K562 (cell line): ENCODE data around the gene H2BK1. TPM values are rescaled to one million over a fixed set of nuclear protein-coding genes. Genes with fewer than 3 reads are reported as not detected.

Experiments used
- ATAC-seq: fragments of 200-7000 bp; cut with Tn5 transposase; 3 replicates; pipeline ENCODE4 v1.9.1; 2020; ENCODE audit warnings: moderate library complexity
- BruUV-seq: library from RNA; stranded (reverse); fragments of 400-500 nt; replicated peaks from 2 replicates; lab custom pipeline; 2021; lab: Mats Ljungman, UMichigan
- CTCF ChIA-PET: fragments of 300-600 bp; formaldehyde crosslinking; extraction: SDS; loops from one replicate; lab custom pipeline; 2021; ENCODE audit warnings: low intra/inter-chr PET ratio; lab: Yijun Ruan, JAX
- POLR2A ChIA-PET: fragments of 300-600, 350-650 bp; sonication (Branson Sonifier 250); formaldehyde crosslinking; extraction: SDS; loops from one replicate; lab custom pipeline; 2021; ENCODE audit warnings: antibody characterized with exemption, inconsistent platforms; lab: Yijun Ruan, JAX
- DNase-seq, 4 experiments: peaks; one replicate each; pipeline versions ENCODE4 v3.0.0 to v3.0.0-alpha.2; 2011 to 2018; ENCODE audit warnings: low spot score in 3 of 4, mixed read lengths in 3 of 4; ENCODE audit errors: extremely low read depth in 1 of 4
- FAIRE-seq: peaks from 2 replicates; lab custom pipeline; 2011; peaks lifted over from hg19 to GRCh38; lab: Jason Lieb, UNC
- H2AFZ ChIP-seq: 2 replicates; pipeline ENCODE4 v1.6.0; 2011; ENCODE audit warnings: low read depth, low read length, control low read depth, inconsistent platforms
- H3K27ac ChIP-seq: fragments of 200-600 bp; 3 replicates; pipeline ENCODE4 v1.8.0; 2011; ENCODE audit warnings: low read depth, mild to moderate bottlenecking, control low read depth, inconsistent platforms, low read length, moderate library complexity, mixed read lengths; ENCODE audit errors: extremely low read depth
- H3K27me3 ChIP-seq, 2 experiments: fragments of 300-600 bp in 1 of 2; 2 replicates in 1 of 2; 3 replicates in 1 of 2; pipeline versions ENCODE4 v1.6.0 to v1.8.0; 2011; ENCODE audit warnings: inconsistent platforms in 2 of 2, low read length in 2 of 2, mild to moderate bottlenecking in 1 of 2, mixed read lengths in 1 of 2, moderate library complexity in 1 of 2; ENCODE audit not compliant: control insufficient read depth in 2 of 2, insufficient read depth in 2 of 2
- H3K36me3 ChIP-seq: fragments of 300-600 bp; 3 replicates; pipeline ENCODE4 v1.8.0; 2011; ENCODE audit warnings: mild to moderate bottlenecking, low read length, inconsistent platforms; ENCODE audit not compliant: control insufficient read depth, insufficient read depth
- H3K4me1 ChIP-seq, 2 experiments: fragments of 200-600 bp in 1 of 2; replicated peaks in 1 of 2; 2 replicates in 1 of 2; 3 replicates in 1 of 2; pipeline versions ENCODE4 v1.5.1 to v1.8.0; 2011; ENCODE audit warnings: inconsistent platforms in 2 of 2, low read length in 2 of 2, mild to moderate bottlenecking in 1 of 2, mixed read lengths in 1 of 2, moderate library complexity in 1 of 2; ENCODE audit not compliant: control insufficient read depth in 2 of 2, insufficient read depth in 2 of 2
- H3K4me2 ChIP-seq: 2 replicates; pipeline ENCODE4 v1.6.1; 2011; ENCODE audit warnings: low read length, control low read depth, inconsistent platforms, mixed read lengths; ENCODE audit not compliant: insufficient read depth
- H3K4me3 ChIP-seq: fragments of 200-600 bp; sonication (generic), shearing (Covaris generic); 2 replicates; pipeline ENCODE4 v1.5.1; 2016; ENCODE audit warnings: control low read depth, inconsistent platforms
- H3K79me2 ChIP-seq: fragments of 200-600 bp; 3 replicates; pipeline ENCODE4 v1.8.0; 2011; ENCODE audit warnings: low read length, inconsistent platforms; ENCODE audit not compliant: control insufficient read depth, insufficient read depth
- H3K9ac ChIP-seq, 2 experiments: 2 replicates each; pipeline versions ENCODE4 v1.6.0 to v1.6.1; 2011; ENCODE audit warnings: low read depth in 2 of 2, low read length in 2 of 2, control low read depth in 1 of 2, inconsistent platforms in 1 of 2, mild to moderate bottlenecking in 1 of 2, mixed read lengths in 1 of 2; ENCODE audit not compliant: insufficient read depth in 1 of 2
- H3K9me1 ChIP-seq: one replicate; pipeline ENCODE4 v1.6.0; 2011; ENCODE audit warnings: inconsistent platforms, mild to moderate bottlenecking, low read length, moderate library complexity; ENCODE audit not compliant: control insufficient read depth, insufficient read depth
- H3K9me3 ChIP-seq: replicated peaks from 2 replicates; pipeline ENCODE4 v1.5.1; 2011; ENCODE audit warnings: low read depth, low read length, inconsistent platforms; ENCODE audit not compliant: control insufficient read depth, insufficient read depth
- H4K20me1 ChIP-seq: replicated peaks from 2 replicates; pipeline ENCODE4 v1.6.1; 2011; ENCODE audit warnings: low read length, inconsistent platforms, mixed read lengths; ENCODE audit not compliant: control insufficient read depth, insufficient read depth
- CHD2 ChIP-seq: IDR thresholded peaks from 2 replicates; pipeline ENCODE4 v1.6.1; 2011; ENCODE audit warnings: low read depth, low read length
- FOXP4 ChIP-seq: sonication (generic); formaldehyde crosslinking; IDR thresholded peaks from 2 replicates; pipeline ENCODE4 v1.8.0; 2022; ENCODE audit warnings: mild to moderate bottlenecking, missing genetic modification reagents, borderline replicate concordance
- MEF2A ChIP-seq: IDR thresholded peaks from 2 replicates; pipeline ENCODE4 v1.6.1; 2011; ENCODE audit warnings: low read depth, mild to moderate bottlenecking, low read length, moderate library complexity; ENCODE audit not compliant: control insufficient read depth
- PBX2 ChIP-seq, 2 experiments: IDR thresholded peaks in 1 of 2; conservative IDR thresholded peaks in 1 of 2; 2 replicates each; pipeline ENCODE4 v1.6.1; 2016; ENCODE audit warnings: low read depth in 2 of 2, mild to moderate bottlenecking in 1 of 2, missing compliant biosample characterization in 1 of 2, missing genetic modification characterization in 1 of 2, moderate library complexity in 1 of 2
- PKNOX1 ChIP-seq: fragments of 450-650 bp; IDR thresholded peaks from 2 replicates; pipeline ENCODE4 v1.6.1; 2016
- WGBS: fragments of 100-300 bp; shearing (Covaris generic); methylation state at CpG from one replicate; pipeline ENCODE4 v1.1.6; 2016; ENCODE audit warnings: low coverage, mixed read lengths; ENCODE audit not compliant: insufficient coverage; ENCODE audit errors: missing lambda C conversion rate; 5-methylcytosine and 5-hydroxymethylcytosine counted together
- in situ Hi-C: fragments of 300-500 bp; cut with MboI; formaldehyde crosslinking; loops from 4 replicates; pipeline ENCODE4 v1.15.0; 2018; ENCODE audit warnings: inconsistent platforms, mixed read lengths
- intact Hi-C: fragments of 100-400 bp; cut with micrococcal nuclease; formaldehyde crosslinking; loops from 2 replicates; pipeline ENCODE4 v1.14.2; 2022
- polyA plus RNA-seq, 8 experiments: library from polyadenylated mRNA; depleted of rRNA in 4 of 8; stranded (reverse) in 5 of 8; unstranded in 3 of 8; fragments of >200 nt; fragmentation: Nextera tagmentation in 2 of 8; fragmentation: Illumina TruSeq in 1 of 8; extraction: Ambion mirVana in 2 of 8; extraction: Trizol in 1 of 8; gene quantifications; 2 replicates each; pipeline versions ENCODE4 v1.2.1 to v1.2.3, GENCODE V29; 2011 to 2014; ENCODE audit warnings: inconsistent platforms in 1 of 8, missing spikeins in 1 of 8
- total RNA-seq, 7 experiments: library from RNA; depleted of rRNA in 6 of 7; stranded (reverse); fragments of >200 nt in 6 of 7; fragmentation: Illumina TruSeq in 2 of 7; extraction: Trizol in 2 of 7; gene quantifications; 2 replicates each; pipeline versions ENCODE4 v1.2.1 to v1.2.3, GENCODE V29; 2011 to 2021; ENCODE audit warnings: low replicate concordance in 1 of 7

The H2BK1 gene
- total and polyA plus RNA-seq, 9 of the 15 experiments (the other 6 are each of a cell fraction or from before 2014, with no cell fraction given): not detected

- ATAC-seq: peak; percentile 32
- 11% methylated on average over 22 of the region's 22 CpGs for WGBS
- in situ Hi-C loops: no loop called here
- Histone ChIP-seq H3K9me3 (no peaks in the 10 kb centered on the region; the same call in 1 of the 2 replicates), H4K20me1 (no peaks in the 10 kb centered on the region; the same call in 1 of the 2 replicates), H3K9me1 (no peaks in the 10 kb centered on the region), H3K4me2 (no peak overlapping the region), H2AFZ (no peak overlapping the region), H3K36me3 (no peaks in the 10 kb centered on the region), H3K4me3 (no peak overlapping the region), H3K27me3 (peaks cover 61 to 68% of the 10 kb centered on the region in 2 experiments), H3K4me1 (peaks cover 0 to 19% of the 10 kb centered on the region in 2 experiments; a peak in 2 of 5 replicates), H3K27ac (no peak overlapping the region), H3K79me2 (no peaks in the 10 kb centered on the region), H3K9ac (peak overlapping the region in 1 of 2 experiments; percentile 15; a peak in 1 of 4 replicates)
- no peak for FAIRE-seq
- TF ChIP-seq FOXP4 (no peak), MEF2A (0 out of 2 replicates have a peak, but pooled peaks have one; percentile 23), PKNOX1 (peak; percentile 82), CHD2 (no peak), PBX2 (CRISPR knock-in tag; IDR thresholded peaks at IDR 0.05; ENCODE audit: low read depth) (no peak), PBX2 (tag; conservative IDR thresholded peaks at IDR 0.05; ENCODE audit: low read depth) (peak; percentile 39; the same call in 1 of the 2 replicates)
- ChIA-PET CTCF (no interaction called here), POLR2A (interaction anchor here (0.7 to 1.2 kb wide), 4 partner anchors 8 to 42 kb away, joined by 3 to 4 read pairs (median 3); no protein-coding TSS in a partner anchor)
- intact Hi-C loops: no loop called here
- BruUV-seq: no TSS peak
- no peak for DNase-seq
Measured at GRCh38 chr7:151187409-151188251, 22.7 kb downstream of the H2BK1 start.
